ENCODE results near the gene SERPINE2. TPM values are rescaled to one million over a fixed set of nuclear protein-coding genes. Genes with fewer than 3 reads are reported as not detected.

SERPINE2 gene
- total and polyA plus RNA-seq, 3 experiments from 2014 or later = 2.2 to 6.4 (median 5.0) TPM

- peaks cover 14 to 20% (median 20%) of the 10 kb centered on the region in 3 donors for H3K4me1 Mint-ChIP-seq
- H3K27ac Mint-ChIP-seq = no peak overlapping the region
Measured at GRCh38 chr2:224038830-224039079, 331 bp downstream of the SERPINE2 start.

GRCh38 chr2:224038049-224038829, 847 bp downstream of the SERPINE2 start:
- Histone ChIP-seq H3K27me3 (ENCODE audit: insufficient read depth, low read length, poor library complexity, severe bottlenecking) (peaks cover 9% of the 10 kb centered on the region), H3K9me3 (ENCODE audit: low read length) (no peaks in the 10 kb centered on the region), H3K36me3 (ENCODE audit: insufficient read depth, low read length) (no peaks in the 10 kb centered on the region), H3K4me1 (ENCODE audit: insufficient read depth, low read length) (peaks cover 5% of the 10 kb centered on the region), H3K27ac (ENCODE audit: low read depth, low read length) (no peak overlapping the region), H3K4me3 (ENCODE audit: low read length) (peak overlapping the region; percentile 66)
- CTCF ChIA-PET = no interaction called here
- H3K9me3 Mint-ChIP-seq = no peaks in the 10 kb centered on the region
- H3K4me1 Mint-ChIP-seq = peaks cover 14 to 20% (median 20%) of the 10 kb centered on the region in 3 donors
- POLR2A ChIA-PET = no interaction called here
- H3K27ac Mint-ChIP-seq = peak overlapping the region in 2 of 8 donors; percentile 13 to 67
- peak overlapping the region; percentile 77 to 96 (median 89) for H3K4me3 Mint-ChIP-seq
- H3K27me3 Mint-ChIP-seq = peaks cover 37 to 83% of the 10 kb centered on the region in 2 donors
- H3K36me3 Mint-ChIP-seq = peaks cover 0 to 9% (median 0%) of the 10 kb centered on the region in 3 donors
- DNase-seq = peak in 2 of 5 donors; percentile 16 to 40

More at GRCh38 chr2:224038830-224039079, 331 bp downstream of the SERPINE2 start:
- DNase-seq = peak in 2 of 5 donors; percentile 2 to 33
- H3K4me3 ChIP-seq (ENCODE audit: low read length) = peak overlapping the region; percentile 66
- H3K27ac ChIP-seq (ENCODE audit: low read depth, low read length) = no peak overlapping the region
- POLR2A ChIA-PET = no interaction called here
- H3K9me3 Mint-ChIP-seq = peaks cover 0 to under 1% (median 0%) of the 10 kb centered on the region in 5 donors
- no peaks in the 10 kb centered on the region for H3K36me3 ChIP-seq (ENCODE audit: insufficient read depth, low read length)
- H3K27me3 ChIP-seq (ENCODE audit: insufficient read depth, low read length, poor library complexity, severe bottlenecking) = peaks cover 9% of the 10 kb centered on the region
- CTCF ChIA-PET = no interaction called here
- H3K4me1 ChIP-seq (ENCODE audit: insufficient read depth, low read length) = peaks cover 5% of the 10 kb centered on the region
- peaks cover 40 to 83% of the 10 kb centered on the region in 2 donors for H3K27me3 Mint-ChIP-seq
- H3K9me3 ChIP-seq (ENCODE audit: low read length) = no peaks in the 10 kb centered on the region
- H3K4me3 Mint-ChIP-seq = no peak overlapping the region
- peaks cover 0 to 5% (median 0%) of the 10 kb centered on the region in 3 donors for H3K36me3 Mint-ChIP-seq

DNA sequence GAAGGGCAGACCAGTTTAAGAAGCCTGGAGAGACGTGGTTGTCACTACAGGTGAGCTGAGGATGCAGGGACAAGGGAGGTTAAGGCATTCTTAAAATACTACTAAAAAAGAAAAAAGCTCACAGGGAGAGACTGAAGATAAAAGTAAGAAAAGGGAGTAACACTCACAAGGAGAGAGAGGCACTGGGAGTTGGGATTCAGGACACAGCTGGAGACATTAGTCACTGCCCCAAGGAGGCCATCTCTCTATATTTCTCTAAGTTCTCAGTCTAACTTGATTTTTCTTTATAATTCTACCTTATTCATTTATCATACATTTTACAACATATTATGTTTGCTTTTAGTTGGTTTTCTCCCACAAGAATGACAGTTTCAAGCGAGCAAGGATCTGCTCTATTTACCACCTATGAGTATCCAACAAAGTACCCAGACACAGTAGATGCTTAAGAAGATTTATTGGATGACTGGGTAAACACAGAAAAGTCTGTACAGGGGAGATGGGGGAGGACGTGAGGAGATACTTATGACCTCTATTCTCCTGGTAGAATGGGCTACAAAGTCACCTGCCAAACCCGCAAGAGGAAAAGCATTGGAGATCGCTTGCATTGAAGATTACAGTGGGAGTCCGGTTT, 2.2 kb downstream of the SERPINE2 start:
- no peaks in the 10 kb centered on the region for H3K36me3 ChIP-seq (ENCODE audit: insufficient read depth, low read length)
- no peaks in the 10 kb centered on the region for H3K9me3 ChIP-seq (ENCODE audit: low read length)
- no peak for DNase-seq
- no peaks in the 10 kb centered on the region for H3K9me3 Mint-ChIP-seq
- no peak overlapping the region for H3K4me3 ChIP-seq (ENCODE audit: low read length)
- no peak overlapping the region for H3K27ac ChIP-seq (ENCODE audit: low read depth, low read length)
- H3K27me3 Mint-ChIP-seq = peaks cover 31 to 80% of the 10 kb centered on the region in 2 donors
- ChIA-PET CTCF (interaction anchor here (1.7 kb wide), 1 partner anchor 12 kb away, joined by 5 read pairs; no protein-coding TSS in a partner anchor), POLR2A (no interaction called here)
- H3K36me3 Mint-ChIP-seq = peaks cover 0 to 12% (median 0%) of the 10 kb centered on the region in 3 donors
- H3K27me3 ChIP-seq (ENCODE audit: insufficient read depth, low read length, poor library complexity, severe bottlenecking) = peaks cover 9% of the 10 kb centered on the region
- peak overlapping the region in 6 of 7 donors; percentile 25 to 80 (median 62) for H3K4me3 Mint-ChIP-seq
- no peak overlapping the region for H3K27ac Mint-ChIP-seq
- peaks cover 11% of the 10 kb centered on the region for H3K4me1 ChIP-seq (ENCODE audit: insufficient read depth, low read length)
- peaks cover 14 to 20% (median 20%) of the 10 kb centered on the region in 3 donors for H3K4me1 Mint-ChIP-seq

DNA sequence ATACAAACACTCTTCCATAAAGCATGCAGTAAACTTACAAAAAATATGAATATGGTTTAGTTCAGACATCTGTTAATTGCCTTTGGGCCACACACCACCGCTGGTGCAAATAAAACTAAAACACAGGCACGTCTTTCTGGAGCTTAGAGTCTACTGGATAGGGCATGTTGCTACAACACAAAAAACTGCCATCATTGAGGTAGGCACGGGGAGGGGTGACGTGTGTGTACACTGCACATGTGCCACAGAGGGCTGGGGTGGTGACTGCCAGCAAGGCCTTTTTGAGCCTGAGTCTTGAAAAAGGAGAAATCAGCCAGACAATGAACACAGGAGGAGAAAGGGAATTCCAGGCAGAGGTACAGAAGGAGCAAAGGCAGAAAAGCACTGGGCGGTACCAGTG, 5.1 kb downstream of the SERPINE2 start:
- no peak overlapping the region for H3K4me3 ChIP-seq (ENCODE audit: low read length)
- ChIA-PET POLR2A (no interaction called here), CTCF (no interaction called here)
- peaks cover 9% of the 10 kb centered on the region for H3K27me3 ChIP-seq (ENCODE audit: insufficient read depth, low read length, poor library complexity, severe bottlenecking)
- no peak overlapping the region for H3K27ac ChIP-seq (ENCODE audit: low read depth, low read length)
- Mint-ChIP-seq H3K4me3 (no peak overlapping the region), H3K4me1 (peaks cover 8 to 13% (median 13%) of the 10 kb centered on the region in 3 donors), H3K36me3 (peaks cover 0 to 12% (median 0%) of the 10 kb centered on the region in 3 donors), H3K27me3 (peaks cover 27 to 61% of the 10 kb centered on the region in 2 donors), H3K9me3 (no peaks in the 10 kb centered on the region), H3K27ac (no peak overlapping the region)
- DNase-seq = no peak
- H3K4me1 ChIP-seq (ENCODE audit: insufficient read depth, low read length) = peaks cover 5% of the 10 kb centered on the region
- H3K9me3 ChIP-seq (ENCODE audit: low read length) = no peaks in the 10 kb centered on the region
- H3K36me3 ChIP-seq (ENCODE audit: insufficient read depth, low read length) = no peaks in the 10 kb centered on the region

DNA sequence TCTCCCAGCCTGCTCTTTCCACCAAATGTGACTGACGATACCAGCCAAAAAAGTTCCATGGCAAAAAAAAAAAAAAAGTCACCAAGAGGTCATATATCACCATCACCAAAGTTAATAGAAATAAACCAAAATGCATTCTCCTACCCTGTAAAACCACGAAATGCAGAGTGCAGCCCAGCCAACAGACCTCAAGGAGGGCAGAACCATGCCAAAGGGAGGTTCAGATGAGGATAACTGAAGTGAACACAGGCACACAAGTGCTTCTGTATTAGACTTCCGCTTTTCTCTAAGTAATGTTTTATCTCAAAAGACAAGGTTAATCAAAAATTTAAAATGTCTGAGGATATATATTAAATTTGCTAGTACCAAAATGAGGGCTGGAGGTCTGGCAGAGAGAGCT, 5.5 kb downstream of the SERPINE2 start:
- H3K9me3 Mint-ChIP-seq = no peaks in the 10 kb centered on the region
- peaks cover 27 to 61% of the 10 kb centered on the region in 2 donors for H3K27me3 Mint-ChIP-seq
- peaks cover 0 to 12% (median 0%) of the 10 kb centered on the region in 3 donors for H3K36me3 Mint-ChIP-seq
- peaks cover 5% of the 10 kb centered on the region for H3K4me1 ChIP-seq (ENCODE audit: insufficient read depth, low read length)
- no peaks in the 10 kb centered on the region for H3K9me3 ChIP-seq (ENCODE audit: low read length)
- H3K27ac Mint-ChIP-seq = no peak overlapping the region
- CTCF ChIA-PET = no interaction called here
- POLR2A ChIA-PET = no interaction called here
- H3K4me1 Mint-ChIP-seq = peaks cover 8 to 13% (median 13%) of the 10 kb centered on the region in 3 donors
- no peak overlapping the region for H3K27ac ChIP-seq (ENCODE audit: low read depth, low read length)
- DNase-seq = no peak
- H3K4me3 ChIP-seq (ENCODE audit: low read length) = no peak overlapping the region
- peaks cover 9% of the 10 kb centered on the region for H3K27me3 ChIP-seq (ENCODE audit: insufficient read depth, low read length, poor library complexity, severe bottlenecking)
- no peaks in the 10 kb centered on the region for H3K36me3 ChIP-seq (ENCODE audit: insufficient read depth, low read length)
- no peak overlapping the region for H3K4me3 Mint-ChIP-seq

- peaks cover 7% of the 10 kb centered on the region for H3K27me3 ChIP-seq (ENCODE audit: insufficient read depth, low read length, poor library complexity, severe bottlenecking)
- Mint-ChIP-seq H3K27ac (no peak overlapping the region), H3K27me3 (peaks cover 23 to 48% of the 10 kb centered on the region in 2 donors), H3K4me1 (peaks cover 3 to 7% (median 5%) of the 10 kb centered on the region in 3 donors), H3K9me3 (no peaks in the 10 kb centered on the region), H3K4me3 (no peak overlapping the region), H3K36me3 (peaks cover 0 to 12% (median 0%) of the 10 kb centered on the region in 3 donors)
- no peak overlapping the region for H3K4me3 ChIP-seq (ENCODE audit: low read length)
- DNase-seq = no peak
- H3K9me3 ChIP-seq (ENCODE audit: low read length) = no peaks in the 10 kb centered on the region
- H3K4me1 ChIP-seq (ENCODE audit: insufficient read depth, low read length) = peaks cover 8% of the 10 kb centered on the region
- H3K36me3 ChIP-seq (ENCODE audit: insufficient read depth, low read length) = no peaks in the 10 kb centered on the region
- ChIA-PET CTCF (no interaction called here), POLR2A (no interaction called here)
- H3K27ac ChIP-seq (ENCODE audit: low read depth, low read length) = no peak overlapping the region
Measured at GRCh38 chr2:224032283-224032682, 6.8 kb downstream of the SERPINE2 start.

DNA sequence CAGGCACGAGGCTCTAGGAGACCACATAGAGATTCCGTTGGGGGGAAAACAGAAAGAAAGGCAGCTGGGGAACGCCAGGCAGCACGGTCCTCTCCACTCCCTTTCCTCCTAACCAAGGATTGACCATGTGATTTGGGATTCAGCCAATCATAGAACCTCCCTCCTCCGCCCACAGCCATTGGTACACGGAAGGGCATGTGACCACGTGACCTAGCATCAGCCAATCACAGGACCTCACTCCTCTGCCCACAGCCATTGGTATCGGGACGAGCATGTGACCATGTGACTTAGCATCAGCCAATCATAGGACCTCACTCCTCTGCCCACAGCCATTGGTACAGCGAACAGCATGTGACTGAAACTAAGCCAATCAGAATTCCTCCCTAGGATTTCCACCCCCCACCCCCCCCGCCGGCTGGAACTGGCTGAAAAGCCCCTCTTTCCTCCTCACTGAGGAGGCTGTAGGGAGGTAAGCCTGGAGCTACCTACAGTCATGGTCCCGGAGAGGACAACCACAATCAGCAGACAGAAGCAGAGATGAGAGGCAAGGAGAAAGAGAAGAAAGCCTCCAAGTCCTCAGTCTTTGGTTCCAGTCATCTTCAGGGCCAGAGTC, 7.6 kb downstream of the SERPINE2 start:
- H3K4me1 ChIP-seq (ENCODE audit: insufficient read depth, low read length) = peaks cover 16% of the 10 kb centered on the region
- Mint-ChIP-seq H3K4me3 (no peak overlapping the region), H3K9me3 (no peaks in the 10 kb centered on the region), H3K27me3 (peaks cover 14 to 40% of the 10 kb centered on the region in 2 donors), H3K27ac (no peak overlapping the region), H3K36me3 (peaks cover 0 to 12% (median 0%) of the 10 kb centered on the region in 3 donors), H3K4me1 (peaks cover 4 to 10% (median 8%) of the 10 kb centered on the region in 3 donors)
- ChIA-PET POLR2A (no interaction called here), CTCF (interaction anchor here (0.8 kb wide), 1 partner anchor 11 kb away, joined by 3 read pairs; no protein-coding TSS in a partner anchor)
- no peak for DNase-seq
- H3K36me3 ChIP-seq (ENCODE audit: insufficient read depth, low read length) = no peaks in the 10 kb centered on the region
- H3K27me3 ChIP-seq (ENCODE audit: insufficient read depth, low read length, poor library complexity, severe bottlenecking) = peaks cover 4% of the 10 kb centered on the region
- H3K4me3 ChIP-seq (ENCODE audit: low read length) = no peak overlapping the region
- H3K9me3 ChIP-seq (ENCODE audit: low read length) = no peaks in the 10 kb centered on the region
- H3K27ac ChIP-seq (ENCODE audit: low read depth, low read length) = no peak overlapping the region

GRCh38 chr2:224030786-224031185, 8.3 kb downstream of the SERPINE2 start:
- H3K27me3 Mint-ChIP-seq = peaks cover 9 to 34% of the 10 kb centered on the region in 2 donors
- H3K36me3 Mint-ChIP-seq = peaks cover 0 to 12% (median 0%) of the 10 kb centered on the region in 3 donors
- H3K4me3 ChIP-seq (ENCODE audit: low read length) = no peak overlapping the region
- H3K9me3 Mint-ChIP-seq = no peaks in the 10 kb centered on the region
- no peak overlapping the region for H3K27ac ChIP-seq (ENCODE audit: low read depth, low read length)
- peak overlapping the region in 1 of 8 donors; percentile 90 for H3K27ac Mint-ChIP-seq
- H3K4me1 Mint-ChIP-seq = peaks cover 11 to 17% (median 15%) of the 10 kb centered on the region in 3 donors
- H3K4me1 ChIP-seq (ENCODE audit: insufficient read depth, low read length) = peaks cover 23% of the 10 kb centered on the region
- ChIA-PET POLR2A (no interaction called here), CTCF (interaction anchor here (0.8 kb wide), 1 partner anchor 10 kb away, joined by 3 read pairs; no protein-coding TSS in a partner anchor)
- H3K4me3 Mint-ChIP-seq = no peak overlapping the region
- no peaks in the 10 kb centered on the region for H3K9me3 ChIP-seq (ENCODE audit: low read length)
- no peaks in the 10 kb centered on the region for H3K36me3 ChIP-seq (ENCODE audit: insufficient read depth, low read length)
- no peak for DNase-seq
- H3K27me3 ChIP-seq (ENCODE audit: insufficient read depth, low read length, poor library complexity, severe bottlenecking) = peaks cover 4% of the 10 kb centered on the region

Measured in CD8-positive, alpha-beta memory T cell (primary cell).